SK-N-SH treated with all-trans-retinoic acid at 6 μM for 48 hours (cell line): ENCODE data around the gene NFAM1.

Experiments used
- ATAC-seq: fragments of 200-7000 bp; cut with Tn5 transposase; 3 replicates; pipeline ENCODE4 v1.9.1; 2020; ENCODE audit warnings: mild to moderate bottlenecking, moderate library complexity
- ARNTL ChIP-seq: fragments of 450-650 bp; formaldehyde crosslinking; IDR thresholded peaks from 2 replicates; pipeline ENCODE4 v1.5.0; 2020; ENCODE audit warnings: low read depth, mild to moderate bottlenecking, moderate library complexity, borderline replicate concordance
- BACH2 ChIP-seq: fragments of 250-450 bp; sonication (Bioruptor Pico); IDR thresholded peaks from 2 replicates; pipeline ENCODE4 v1.9.0; 2021; ENCODE audit warnings: mild to moderate bottlenecking, borderline replicate concordance
- CREB5 ChIP-seq: fragments of 250-450 bp; sonication (Bioruptor Pico); IDR thresholded peaks from 2 replicates; pipeline ENCODE4 v1.5.1; 2020; ENCODE audit warnings: low read depth, mild to moderate bottlenecking, moderate library complexity
- ESRRG ChIP-seq: fragments of 250-450 bp; sonication (Bioruptor Pico); IDR thresholded peaks from 2 replicates; pipeline ENCODE4 v1.6.1; 2021; ENCODE audit warnings: mild to moderate bottlenecking
- GLIS3 ChIP-seq: fragments of 250-450 bp; sonication (Bioruptor Pico); IDR thresholded peaks from 2 replicates; pipeline ENCODE4 v1.5.0; 2020; ENCODE audit warnings: mild to moderate bottlenecking, moderate library complexity
- ISL1 ChIP-seq: fragments of 250-450 bp; sonication (Bioruptor Pico); IDR thresholded peaks from 2 replicates; pipeline ENCODE4 v2.1.2; 2022; ENCODE audit warnings: mild to moderate bottlenecking, moderate library complexity
- OSR1 ChIP-seq: fragments of 250-450 bp; sonication (Bioruptor Pico); IDR thresholded peaks from 2 replicates; pipeline ENCODE4 v1.8.0; 2022; ENCODE audit warnings: moderate library complexity, mild to moderate bottlenecking, inconsistent platforms
- POU6F1 ChIP-seq: fragments of 250-450 bp; sonication (Bioruptor Pico); IDR thresholded peaks from 2 replicates; pipeline ENCODE4 v1.8.0; 2021; ENCODE audit warnings: low read depth, mild to moderate bottlenecking, moderate library complexity, borderline replicate concordance
- PPARA ChIP-seq: fragments of 250-450 bp; sonication (Bioruptor Pico); IDR thresholded peaks from 2 replicates; pipeline ENCODE4 v1.5.0; 2020; ENCODE audit warnings: mild to moderate bottlenecking, borderline replicate concordance
- RARB ChIP-seq: fragments of 250-450 bp; sonication (Bioruptor Pico); IDR thresholded peaks from 2 replicates; pipeline ENCODE4 v1.8.0; 2021; ENCODE audit warnings: mild to moderate bottlenecking, moderate library complexity
- SNAI2 ChIP-seq: fragments of 250-450 bp; sonication (Bioruptor Pico); IDR thresholded peaks from 2 replicates; pipeline ENCODE4 v1.5.0; 2020; ENCODE audit warnings: mild to moderate bottlenecking, moderate library complexity
- TCF4 ChIP-seq: fragments of 250-450 bp; sonication (Bioruptor Pico); IDR thresholded peaks from 2 replicates; pipeline ENCODE4 v1.8.0; 2021; ENCODE audit warnings: mild to moderate bottlenecking, moderate library complexity, borderline replicate concordance
- TOX ChIP-seq: fragments of 250-450 bp; sonication (Bioruptor Pico); IDR thresholded peaks from 2 replicates; pipeline ENCODE4 v1.8.0; 2021; ENCODE audit warnings: mild to moderate bottlenecking, moderate library complexity, borderline replicate concordance
- TSHZ2 ChIP-seq: fragments of 250-450 bp; sonication (Bioruptor Pico); IDR thresholded peaks from 2 replicates; pipeline ENCODE4 v1.5.0; 2020; ENCODE audit warnings: mild to moderate bottlenecking, moderate library complexity
- ZC3H10 ChIP-seq: fragments of 250-450 bp; sonication (Bioruptor Pico); IDR thresholded peaks from 2 replicates; pipeline ENCODE4 v1.5.1; 2021; ENCODE audit warnings: mild to moderate bottlenecking, moderate library complexity
- ZFP3 ChIP-seq: fragments of 250-450 bp; sonication (Bioruptor Pico); IDR thresholded peaks from 2 replicates; pipeline ENCODE4 v1.5.0; 2020; ENCODE audit warnings: mild to moderate bottlenecking, moderate library complexity
- ZFP30 ChIP-seq: fragments of 450-650 bp; formaldehyde crosslinking; IDR thresholded peaks from 2 replicates; pipeline ENCODE4 v1.5.0; 2022; ENCODE audit warnings: mild to moderate bottlenecking, moderate library complexity
- ZNF8 ChIP-seq: fragments of 450-650 bp; formaldehyde crosslinking; IDR thresholded peaks from 2 replicates; pipeline ENCODE4 v1.5.0; 2020; ENCODE audit warnings: mild to moderate bottlenecking, moderate library complexity
- TF ChIP-seq, protein P1 (sequence below): fragments of 250-450 bp; sonication (Bioruptor Pico); IDR thresholded peaks from 2 replicates; pipeline ENCODE4 v1.5.1; 2021; ENCODE audit warnings: mild to moderate bottlenecking, moderate library complexity

The NFAM1 gene

GRCh38 chr22:42384506-42384905, 47.7 kb downstream of the NFAM1 start:
- TF ChIP-seq ISL1 (CRISPR knock-in tag), result no peak
- no peak for TF ChIP-seq POU6F1
- TF ChIP-seq ARNTL (CRISPR knock-in tag), result no peak
- TF ChIP-seq CREB5 (CRISPR knock-in tag), result no peak
- no peak for TF ChIP-seq ZFP3 (CRISPR knock-in tag)
- no peak for TF ChIP-seq ZC3H10
- TF ChIP-seq BACH2 (CRISPR knock-in tag), result no peak
- TF ChIP-seq RARB, result no peak
- TF ChIP-seq, all 23 proteins: peak for 0
- no peak for ATAC-seq

GRCh38 chr22:42383851-42384417, 48.3 kb downstream of the NFAM1 start:
- TF ChIP-seq TSHZ2 (no peak), ZFP30 (CRISPR knock-in tag) (no peak), OSR1 (CRISPR knock-in tag) (no peak), SNAI2 (CRISPR knock-in tag) (no peak), ISL1 (CRISPR knock-in tag) (no peak)
- TF ChIP-seq, all 23 proteins: peak for 0
- no peak for ATAC-seq

DNA sequence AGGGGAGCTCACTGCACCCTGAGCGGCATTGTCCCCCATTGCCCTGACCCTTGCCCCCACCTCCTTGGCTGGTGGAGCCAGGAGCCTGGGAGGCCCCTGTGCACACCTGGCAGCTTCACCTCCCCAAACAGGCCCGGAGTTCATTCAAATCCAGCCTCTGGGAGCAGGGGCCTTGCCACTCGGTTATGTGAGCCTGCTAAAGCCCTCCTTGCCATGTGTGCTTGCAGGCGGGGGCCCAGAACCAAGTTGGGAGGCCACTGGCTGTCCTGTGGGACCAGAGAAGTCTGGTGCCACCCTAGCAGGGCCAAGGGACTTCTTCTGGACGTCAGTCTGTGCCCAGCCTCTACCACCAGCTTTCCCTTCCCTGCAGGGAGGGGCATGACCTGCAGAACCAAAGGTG, 48.9 kb downstream of the NFAM1 start:
- no peak for ATAC-seq
- TF ChIP-seq TCF4 (CRISPR knock-in tag) (no peak), TOX (CRISPR knock-in tag) (no peak), RARB (no peak), GLIS3 (no peak), ZFP3 (CRISPR knock-in tag) (no peak), ZNF8 (no peak)
- TF ChIP-seq, protein P1, sequence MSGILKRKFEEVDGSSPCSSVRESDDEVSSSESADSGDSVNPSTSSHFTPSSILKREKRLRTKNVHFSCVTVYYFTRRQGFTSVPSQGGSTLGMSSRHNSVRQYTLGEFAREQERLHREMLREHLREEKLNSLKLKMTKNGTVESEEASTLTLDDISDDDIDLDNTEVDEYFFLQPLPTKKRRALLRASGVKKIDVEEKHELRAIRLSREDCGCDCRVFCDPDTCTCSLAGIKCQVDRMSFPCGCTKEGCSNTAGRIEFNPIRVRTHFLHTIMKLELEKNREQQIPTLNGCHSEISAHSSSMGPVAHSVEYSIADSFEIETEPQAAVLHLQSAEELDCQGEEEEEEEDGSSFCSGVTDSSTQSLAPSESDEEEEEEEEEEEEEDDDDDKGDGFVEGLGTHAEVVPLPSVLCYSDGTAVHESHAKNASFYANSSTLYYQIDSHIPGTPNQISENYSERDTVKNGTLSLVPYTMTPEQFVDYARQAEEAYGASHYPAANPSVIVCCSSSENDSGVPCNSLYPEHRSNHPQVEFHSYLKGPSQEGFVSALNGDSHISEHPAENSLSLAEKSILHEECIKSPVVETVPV (CRISPR knock-in tag), result no peak

DNA sequence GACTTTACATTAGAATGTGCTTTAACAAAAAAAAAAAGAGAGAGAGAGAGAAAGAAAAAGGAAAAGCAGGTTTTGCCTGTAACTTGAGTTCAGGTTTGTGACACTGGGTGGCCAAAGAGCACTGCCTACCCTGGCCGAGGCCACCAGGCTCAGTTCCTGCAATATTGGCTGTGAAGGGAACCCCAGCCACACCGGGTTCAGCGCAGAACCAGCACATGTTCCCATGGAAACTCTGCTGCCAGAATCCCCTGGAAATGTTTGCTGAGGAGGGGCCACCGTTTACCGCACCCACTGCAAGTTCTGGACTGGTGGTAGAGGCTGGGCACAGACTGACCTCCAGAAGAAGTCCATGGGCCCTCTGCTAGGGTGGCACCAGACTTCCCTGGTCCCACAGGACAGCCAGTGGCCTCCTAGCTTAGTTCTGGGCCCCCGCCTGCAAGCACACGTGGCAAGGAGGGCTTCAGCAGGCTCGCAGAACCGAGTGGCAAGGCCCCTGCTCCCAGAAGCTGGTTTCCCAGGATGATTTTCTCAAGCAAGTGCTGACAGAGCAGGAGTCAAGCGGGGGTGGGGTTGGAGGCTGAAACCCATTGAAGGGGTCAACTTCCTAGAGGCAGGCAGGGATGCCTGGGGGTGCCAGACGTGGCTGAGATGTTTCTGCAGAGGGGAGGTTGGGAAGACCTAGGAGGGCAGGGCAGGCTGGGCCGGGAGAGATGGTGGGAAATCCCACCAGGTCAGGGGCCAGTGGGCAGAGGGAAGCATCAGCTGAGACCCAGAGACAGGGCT, 51.2 kb downstream of the NFAM1 start:
- ATAC-seq, result no peak
- no peak for TF ChIP-seq ARNTL (CRISPR knock-in tag)
- TF ChIP-seq ESRRG (CRISPR knock-in tag), result no peak
- TF ChIP-seq ZFP3 (CRISPR knock-in tag), result no peak
- no peak for TF ChIP-seq TOX (CRISPR knock-in tag)
- no peak for TF ChIP-seq ZNF8
- no peak for TF ChIP-seq SNAI2 (CRISPR knock-in tag)
- no peak for TF ChIP-seq ZC3H10
- TF ChIP-seq, protein P1 (CRISPR knock-in tag), result no peak
- TF ChIP-seq PPARA, result no peak
- TF ChIP-seq ZFP30 (CRISPR knock-in tag), result no peak
- no peak for TF ChIP-seq TCF4 (CRISPR knock-in tag)
- TF ChIP-seq RARB, result no peak
- no peak for TF ChIP-seq ISL1 (CRISPR knock-in tag)
